DND-41 (cell line): Measurements from ENCODE around the gene CCDC116.

Experiments
- ATAC-seq: fragments of 200-7000 bp; cut with Tn5 transposase; 3 replicates; pipeline ENCODE4 v1.9.1; 2021; ENCODE audit warnings: low read depth; ENCODE audit not compliant: insufficient read depth
- DNase-seq: peaks from one replicate; pipeline ENCODE4 v3.0.0-alpha.2; 2020
- H2AFZ ChIP-seq: 2 replicates; pipeline ENCODE4 v1.6.0; 2012; ENCODE audit warnings: low read depth, low read length
- H3K27ac ChIP-seq: 2 replicates; pipeline ENCODE4 v1.5.1; 2012; ENCODE audit warnings: low read length, inconsistent platforms
- H3K27me3 ChIP-seq: fragments of 200-600 bp; sonication (generic); 2 replicates; pipeline ENCODE4 v1.6.0; 2012; ENCODE audit warnings: low read length, mild to moderate bottlenecking, inconsistent platforms; ENCODE audit not compliant: insufficient read depth, poor library complexity
- H3K36me3 ChIP-seq: 2 replicates; pipeline ENCODE4 v1.5.1; 2012; ENCODE audit warnings: low read length, inconsistent platforms; ENCODE audit not compliant: insufficient read depth
- H3K4me1 ChIP-seq: 2 replicates; pipeline ENCODE4 v1.5.1; 2012; ENCODE audit warnings: mild to moderate bottlenecking, low read length; ENCODE audit not compliant: insufficient read depth
- H3K4me2 ChIP-seq: 2 replicates; pipeline ENCODE4 v1.6.0; 2012; ENCODE audit warnings: mild to moderate bottlenecking, moderate library complexity, low read length, inconsistent platforms; ENCODE audit not compliant: insufficient read depth
- H3K4me3 ChIP-seq, 2 experiments: fragments of 200-600 bp in 1 of 2; shearing (Covaris generic) in 1 of 2; 2 replicates each; pipeline ENCODE4 v1.5.1; 2012 to 2016; ENCODE audit warnings: inconsistent platforms in 2 of 2, low read length in 2 of 2, mild to moderate bottlenecking in 2 of 2, low read depth in 1 of 2, moderate library complexity in 1 of 2
- H3K79me2 ChIP-seq: 2 replicates; pipeline ENCODE4 v1.6.0; 2012; ENCODE audit warnings: low read length, inconsistent platforms; ENCODE audit not compliant: insufficient read depth
- H3K9ac ChIP-seq: 2 replicates; pipeline ENCODE4 v1.6.0; 2012; ENCODE audit warnings: low read depth, mild to moderate bottlenecking, inconsistent platforms, low read length, moderate library complexity
- H3K9me3 ChIP-seq: 2 replicates; pipeline ENCODE4 v1.5.1; 2012; ENCODE audit warnings: low read length, moderate library complexity, mild to moderate bottlenecking, inconsistent platforms; ENCODE audit not compliant: insufficient read depth, severe bottlenecking
- H4K20me1 ChIP-seq: 2 replicates; pipeline ENCODE4 v1.6.0; 2012; ENCODE audit warnings: low read length; ENCODE audit not compliant: insufficient read depth
- EZH2 ChIP-seq: IDR thresholded peaks from 3 replicates; pipeline ENCODE4 v1.6.1; 2012; ENCODE audit warnings: borderline replicate concordance, low read depth, mild to moderate bottlenecking, moderate library complexity, low read length, inconsistent platforms; ENCODE audit not compliant: severe bottlenecking
- TF ChIP-seq, protein P1 (sequence below): IDR thresholded peaks from 2 replicates; pipeline ENCODE4 v1.5.1; 2012; ENCODE audit warnings: borderline replicate concordance, low read length, moderate library complexity, mild to moderate bottlenecking; ENCODE audit not compliant: poor library complexity, severe bottlenecking; ENCODE audit errors: extremely low read depth

CCDC116 gene

DNA sequence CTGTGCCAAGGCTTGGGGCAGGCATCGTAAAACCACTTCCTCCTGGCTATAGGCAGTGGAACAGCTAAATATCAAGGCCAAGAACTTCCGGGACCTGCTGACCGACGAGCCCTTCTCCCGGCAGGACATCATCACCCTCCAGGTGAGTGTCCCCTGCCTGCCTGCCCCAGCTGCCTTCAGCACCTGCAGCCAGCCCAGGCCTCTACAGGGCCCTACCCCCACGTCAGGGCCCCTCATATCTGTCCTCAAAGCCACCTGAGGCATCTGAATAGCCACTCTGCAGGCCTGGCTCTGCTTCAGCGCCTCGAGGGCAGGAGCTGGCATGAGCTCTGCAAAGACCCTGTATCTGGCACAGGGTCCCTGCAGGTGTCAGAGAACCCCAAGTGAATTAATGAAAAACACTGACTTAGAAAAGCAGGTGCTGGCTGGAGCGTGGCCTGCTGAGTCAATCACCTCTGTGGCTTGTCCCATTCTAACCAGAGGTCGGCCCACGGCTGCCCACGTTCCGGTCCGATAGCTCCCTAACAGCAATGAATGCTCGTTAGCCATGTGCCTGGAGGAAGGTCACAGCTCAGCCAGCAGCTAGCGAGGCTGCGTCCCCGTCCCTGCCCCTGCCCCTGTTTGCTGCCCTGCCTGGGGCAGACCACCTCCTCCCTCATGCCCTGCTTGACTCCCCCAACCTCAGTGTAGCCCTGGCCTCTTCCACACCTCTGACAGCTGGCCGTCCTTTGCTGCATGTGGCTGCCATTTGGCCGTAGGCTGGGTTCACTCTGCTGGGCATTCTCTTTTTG, 50.0 kb downstream of the CCDC116 start:
- Histone ChIP-seq H3K9ac (no peak overlapping the region), H3K27ac (no peak overlapping the region), H4K20me1 (peaks cover 3% of the 10 kb centered on the region; the same call in 1 of the 2 replicates), H3K9me3 (no peaks in the 10 kb centered on the region), H3K79me2 (no peaks in the 10 kb centered on the region), H3K4me3 (no peak overlapping the region), H3K4me2 (no peak overlapping the region), H3K27me3 (no peaks in the 10 kb centered on the region), H3K36me3 (peaks cover 58% of the 10 kb centered on the region), H2AFZ (no peak overlapping the region), H3K4me1 (no peaks in the 10 kb centered on the region)
- DNase-seq (no peak), ATAC-seq (no peak)
- no peak for TF ChIP-seq EZH2
- TF ChIP-seq, protein P1, sequence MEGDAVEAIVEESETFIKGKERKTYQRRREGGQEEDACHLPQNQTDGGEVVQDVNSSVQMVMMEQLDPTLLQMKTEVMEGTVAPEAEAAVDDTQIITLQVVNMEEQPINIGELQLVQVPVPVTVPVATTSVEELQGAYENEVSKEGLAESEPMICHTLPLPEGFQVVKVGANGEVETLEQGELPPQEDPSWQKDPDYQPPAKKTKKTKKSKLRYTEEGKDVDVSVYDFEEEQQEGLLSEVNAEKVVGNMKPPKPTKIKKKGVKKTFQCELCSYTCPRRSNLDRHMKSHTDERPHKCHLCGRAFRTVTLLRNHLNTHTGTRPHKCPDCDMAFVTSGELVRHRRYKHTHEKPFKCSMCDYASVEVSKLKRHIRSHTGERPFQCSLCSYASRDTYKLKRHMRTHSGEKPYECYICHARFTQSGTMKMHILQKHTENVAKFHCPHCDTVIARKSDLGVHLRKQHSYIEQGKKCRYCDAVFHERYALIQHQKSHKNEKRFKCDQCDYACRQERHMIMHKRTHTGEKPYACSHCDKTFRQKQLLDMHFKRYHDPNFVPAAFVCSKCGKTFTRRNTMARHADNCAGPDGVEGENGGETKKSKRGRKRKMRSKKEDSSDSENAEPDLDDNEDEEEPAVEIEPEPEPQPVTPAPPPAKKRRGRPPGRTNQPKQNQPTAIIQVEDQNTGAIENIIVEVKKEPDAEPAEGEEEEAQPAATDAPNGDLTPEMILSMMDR = no peak

DNA sequence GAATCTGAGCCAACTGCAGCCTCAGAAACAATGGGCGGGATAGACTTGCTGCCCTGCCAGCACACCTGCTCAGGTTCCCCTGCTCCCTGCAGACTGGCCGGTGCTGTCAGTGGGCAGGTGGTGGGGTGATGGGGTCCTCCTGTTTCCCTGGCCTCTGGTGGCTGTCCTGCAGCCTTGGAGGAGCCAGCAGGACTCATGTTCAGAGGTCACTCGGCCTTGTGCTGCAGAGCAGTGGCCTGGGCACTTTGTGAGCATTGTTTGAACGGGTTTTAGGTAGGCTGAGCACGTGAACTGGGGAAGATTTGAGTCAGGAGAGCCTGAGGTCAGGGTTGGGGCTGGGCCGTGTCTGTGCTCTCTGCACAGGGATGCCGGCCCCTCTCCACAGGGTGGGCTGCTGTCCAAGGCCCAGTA, 50.8 kb downstream of the CCDC116 start:
- Histone ChIP-seq H3K4me1 (no peaks in the 10 kb centered on the region), H3K27me3 (no peaks in the 10 kb centered on the region), H3K9ac (no peak overlapping the region), H3K27ac (no peak overlapping the region), H3K9me3 (no peaks in the 10 kb centered on the region), H3K4me3 (no peak overlapping the region), H3K79me2 (no peaks in the 10 kb centered on the region), H2AFZ (no peak overlapping the region), H4K20me1 (0 out of 2 replicates have a peak, but pooled peaks cover 3% of the 10 kb centered on the region), H3K4me2 (no peak overlapping the region), H3K36me3 (peaks cover 63% of the 10 kb centered on the region)
- no peak for DNase-seq
- no peak for ATAC-seq
- TF ChIP-seq EZH2 = no peak
- TF ChIP-seq, protein P1 = no peak

DNA sequence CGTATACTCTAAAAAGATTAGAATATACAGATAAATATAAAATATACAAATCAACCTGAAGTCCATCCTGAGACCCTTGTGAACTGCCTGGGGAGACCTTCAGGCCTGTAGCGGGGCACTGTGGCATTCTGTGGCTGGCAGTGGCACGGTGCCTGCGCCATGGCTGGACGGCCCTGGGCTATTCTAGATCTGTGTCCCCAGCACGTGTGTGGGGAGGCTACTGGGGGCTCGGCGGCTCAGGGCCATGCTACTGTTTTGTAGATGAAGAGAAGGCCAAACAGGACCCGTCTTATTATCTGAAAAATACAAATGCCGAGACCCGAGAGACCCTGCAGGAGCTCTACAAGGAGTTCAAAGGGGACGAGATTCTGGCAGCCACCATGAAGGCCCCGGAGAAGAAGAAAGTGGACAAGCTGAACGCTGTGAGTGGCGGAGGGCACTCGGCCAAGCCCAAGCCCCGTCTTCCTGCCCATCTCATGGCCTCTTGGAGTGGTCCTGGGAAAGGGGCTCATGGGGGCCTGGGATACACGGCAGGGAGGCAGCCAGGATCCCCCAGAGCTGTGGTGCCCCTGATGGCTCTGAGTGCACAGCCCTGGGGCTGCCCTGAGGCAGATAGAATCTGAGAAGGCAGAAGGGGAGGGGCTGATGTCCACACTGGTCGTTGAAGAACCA, 52.1 kb downstream of the CCDC116 start:
- Histone ChIP-seq H3K79me2 (no peaks in the 10 kb centered on the region), H3K4me2 (no peak overlapping the region), H4K20me1 (0 out of 2 replicates have a peak, but pooled peaks cover 3% of the 10 kb centered on the region), H3K4me3 (no peak overlapping the region), H3K9me3 (no peaks in the 10 kb centered on the region), H3K36me3 (peaks cover 73% of the 10 kb centered on the region), H3K9ac (no peak overlapping the region), H3K4me1 (no peaks in the 10 kb centered on the region), H3K27ac (no peak overlapping the region), H3K27me3 (no peaks in the 10 kb centered on the region), H2AFZ (no peak overlapping the region)
- ATAC-seq (no peak), DNase-seq (no peak)
- TF ChIP-seq, protein P1 = no peak
- TF ChIP-seq EZH2 = no peak
